GM10266 (cell line): ENCODE data around the gene GAS2L2.

Experiments
- DNase-seq: peaks from one replicate; pipeline ENCODE4 v3.0.0; 2012; ENCODE audit errors: extremely low spot score
- TF ChIP-seq, protein P1 (sequence below): IDR thresholded peaks from 2 replicates; pipeline ENCODE4 v1.5.1; 2012; ENCODE audit warnings: mild to moderate bottlenecking, low read depth; ENCODE audit not compliant: control insufficient read depth, insufficient read depth; ENCODE audit errors: missing control alignments

GAS2L2 gene

DNA sequence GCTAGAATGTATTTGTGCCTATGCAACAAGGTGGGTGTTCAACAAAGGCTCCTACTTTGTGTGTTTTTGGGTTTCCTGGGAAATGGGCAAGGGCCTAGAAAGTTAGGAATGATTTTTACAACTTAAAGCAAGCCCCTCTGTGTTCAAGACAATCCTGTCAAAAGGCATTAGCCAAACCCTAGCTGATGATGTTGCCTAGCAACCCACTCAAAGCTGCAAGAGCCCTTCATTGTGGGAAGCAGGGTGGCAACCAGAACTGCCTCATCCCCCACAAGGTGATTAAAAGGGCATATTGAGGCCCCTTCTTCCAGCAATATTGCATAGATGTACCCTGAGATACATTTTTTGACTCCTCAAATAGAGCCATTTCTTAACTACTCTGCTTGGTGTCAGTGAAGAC lies 37.6 kb downstream of the GAS2L2 start:
- TF ChIP-seq, protein P1, sequence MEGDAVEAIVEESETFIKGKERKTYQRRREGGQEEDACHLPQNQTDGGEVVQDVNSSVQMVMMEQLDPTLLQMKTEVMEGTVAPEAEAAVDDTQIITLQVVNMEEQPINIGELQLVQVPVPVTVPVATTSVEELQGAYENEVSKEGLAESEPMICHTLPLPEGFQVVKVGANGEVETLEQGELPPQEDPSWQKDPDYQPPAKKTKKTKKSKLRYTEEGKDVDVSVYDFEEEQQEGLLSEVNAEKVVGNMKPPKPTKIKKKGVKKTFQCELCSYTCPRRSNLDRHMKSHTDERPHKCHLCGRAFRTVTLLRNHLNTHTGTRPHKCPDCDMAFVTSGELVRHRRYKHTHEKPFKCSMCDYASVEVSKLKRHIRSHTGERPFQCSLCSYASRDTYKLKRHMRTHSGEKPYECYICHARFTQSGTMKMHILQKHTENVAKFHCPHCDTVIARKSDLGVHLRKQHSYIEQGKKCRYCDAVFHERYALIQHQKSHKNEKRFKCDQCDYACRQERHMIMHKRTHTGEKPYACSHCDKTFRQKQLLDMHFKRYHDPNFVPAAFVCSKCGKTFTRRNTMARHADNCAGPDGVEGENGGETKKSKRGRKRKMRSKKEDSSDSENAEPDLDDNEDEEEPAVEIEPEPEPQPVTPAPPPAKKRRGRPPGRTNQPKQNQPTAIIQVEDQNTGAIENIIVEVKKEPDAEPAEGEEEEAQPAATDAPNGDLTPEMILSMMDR: no peak
- DNase-seq: no peak

DNA sequence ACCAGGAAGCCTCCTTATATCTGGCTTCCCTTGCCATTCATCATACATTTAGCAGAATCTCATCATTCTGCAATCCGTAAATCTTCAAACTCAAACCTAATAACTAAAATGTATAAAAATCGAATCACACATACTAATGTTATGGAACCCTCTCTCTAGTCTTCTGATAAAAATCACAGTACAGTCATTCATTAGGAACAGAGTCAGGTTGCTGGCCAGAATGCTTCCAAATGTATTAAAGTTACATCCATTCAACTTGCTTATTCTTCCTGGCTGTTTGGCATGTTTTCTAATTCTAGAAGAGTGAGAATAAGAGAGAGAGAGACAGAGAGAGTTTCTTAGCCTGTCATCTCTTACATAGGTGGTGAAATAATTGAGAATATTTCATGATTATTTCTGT lies 38.1 kb downstream of the GAS2L2 start:
- TF ChIP-seq, protein P1: no peak
- DNase-seq: no peak

DNA sequence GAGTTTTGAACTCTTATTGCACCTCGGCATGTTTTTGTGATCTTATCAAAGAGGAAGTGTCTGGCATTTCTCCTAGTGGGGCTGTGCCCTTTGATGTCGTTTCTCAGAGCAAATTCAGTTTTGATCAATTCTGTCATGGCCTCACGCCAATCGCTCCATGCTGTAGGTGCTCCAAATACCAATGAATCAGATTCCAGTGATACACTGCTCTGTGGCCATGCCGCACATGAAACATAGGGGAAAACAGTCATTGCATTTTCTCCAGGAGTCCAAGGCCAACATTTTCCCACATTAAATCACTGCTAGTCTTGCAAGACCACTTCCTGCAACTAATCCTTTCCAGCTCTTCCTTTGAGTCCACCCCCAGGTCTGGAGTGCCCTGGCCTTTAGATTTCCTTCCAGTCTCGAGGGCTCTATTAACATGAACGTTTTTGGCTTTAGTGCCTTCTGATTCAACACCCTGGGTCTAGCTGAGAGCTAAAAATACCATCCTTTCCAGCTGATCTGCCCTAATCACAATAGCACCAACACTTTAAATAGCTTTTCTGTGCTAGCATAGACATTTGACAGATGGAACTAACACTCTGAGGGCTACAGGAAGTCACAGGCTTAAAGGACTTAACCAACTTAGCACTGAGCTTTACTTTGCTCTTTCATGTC lies 39.8 kb downstream of the GAS2L2 start:
- TF ChIP-seq, protein P1: no peak
- no peak for DNase-seq

DNA sequence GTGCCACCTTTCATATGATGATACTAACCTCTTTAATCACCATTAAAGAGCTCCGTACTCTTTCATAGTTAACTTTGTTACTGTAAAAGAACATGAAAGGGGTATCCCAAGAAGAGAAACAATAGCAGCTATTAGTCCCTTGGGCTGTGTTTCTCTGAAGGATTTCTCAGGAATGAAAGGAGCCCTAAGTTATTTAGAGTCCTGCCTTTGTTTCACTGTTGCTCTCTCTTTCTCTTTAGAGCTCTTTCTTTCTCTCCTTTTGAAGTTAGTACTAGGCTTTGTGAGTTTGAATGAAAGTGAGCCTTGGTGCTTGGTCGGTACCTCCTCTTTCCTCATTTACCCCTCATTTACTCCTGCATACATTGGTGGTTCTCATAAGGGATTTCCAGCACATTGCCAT lies 42.1 kb downstream of the GAS2L2 start:
- no peak for DNase-seq
- TF ChIP-seq, protein P1: no peak

DNA sequence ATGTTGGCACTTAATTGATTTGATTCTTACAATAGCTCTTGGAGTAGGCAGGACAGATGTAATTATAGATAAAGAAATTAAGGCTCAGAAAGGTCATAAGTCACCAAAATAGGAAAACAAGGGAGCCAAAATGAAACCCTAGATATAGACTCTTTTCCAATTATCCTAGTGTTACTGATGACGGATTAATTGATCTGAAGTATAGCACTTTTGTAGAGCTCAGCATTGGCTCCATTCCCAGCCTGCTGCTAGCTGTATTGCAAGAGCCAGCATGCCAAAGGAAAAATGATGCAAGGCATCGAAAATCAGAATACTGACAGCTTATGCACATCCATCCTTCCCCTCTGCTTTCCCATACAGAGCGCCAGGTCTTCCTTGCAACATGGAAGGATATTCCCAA lies 43.2 kb downstream of the GAS2L2 start:
- no peak for DNase-seq
- TF ChIP-seq, protein P1: no peak

DNA sequence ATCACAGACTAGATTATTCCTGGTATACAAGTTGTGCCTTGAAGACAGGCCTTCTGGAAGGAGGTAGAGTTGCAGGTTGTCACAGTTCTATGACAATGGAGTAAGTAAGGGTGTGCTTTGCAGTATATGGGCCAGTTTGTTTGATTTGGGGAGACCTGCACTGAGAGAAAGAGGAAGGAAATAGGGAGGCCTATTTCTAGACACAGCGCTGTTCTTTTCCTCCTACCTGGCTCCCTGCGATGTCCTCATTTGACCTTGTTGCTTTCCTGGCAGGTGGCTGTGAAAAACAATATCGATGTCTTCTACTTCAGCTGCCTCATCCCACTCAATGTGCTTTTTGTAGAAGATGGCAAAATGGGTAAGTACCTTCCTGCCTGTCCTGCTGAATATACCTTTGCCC lies 44.1 kb downstream of the GAS2L2 start:
- DNase-seq: no peak
- TF ChIP-seq, protein P1: no peak

DNA sequence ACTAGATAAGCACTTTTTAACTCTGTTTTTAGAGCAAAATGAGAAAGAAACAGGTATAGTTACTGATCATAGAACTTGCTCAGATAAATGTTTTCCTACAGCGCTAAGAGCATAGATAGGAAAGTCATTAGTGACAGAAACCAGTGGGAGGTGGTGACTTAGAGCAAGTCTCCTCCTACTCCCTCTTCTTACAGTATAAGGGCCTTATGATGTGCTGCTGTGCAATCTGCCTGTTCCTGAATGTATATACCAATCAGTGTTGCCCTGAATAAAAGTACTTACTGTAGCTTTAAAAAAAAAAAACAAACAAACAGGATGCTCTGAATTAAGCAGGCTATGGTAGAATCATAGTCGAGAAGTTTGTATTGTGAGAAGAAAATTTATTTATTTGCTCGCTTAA lies 44.9 kb downstream of the GAS2L2 start:
- no peak for DNase-seq
- TF ChIP-seq, protein P1: no peak
